Transverse colon (tissue), 4 donors: Measurements from ENCODE around the gene KIR2DL3.
"Not testable (repeated sequence)": the region's sequence is repeated elsewhere in the genome, so short reads cannot be mapped to it uniquely, and the experiment has no call there.

Source experiments
- CTCF ChIP-seq, 5 experiments: fragments of 200-600 bp in 3 of 5; fragments of 450-650 bp in 2 of 5; sonication (generic) in 3 of 5; IDR thresholded peaks; 1 replicate in 2 of 5; 2 replicates in 3 of 5; pipeline ENCODE4 v1.5.1; 2016 to 2017; ENCODE audit warnings: antibody characterized with exemption in 5 of 5, inconsistent platforms in 3 of 5, mild to moderate bottlenecking in 2 of 5, moderate library complexity in 1 of 5
- EP300 ChIP-seq: sonication (generic); formaldehyde crosslinking; IDR thresholded peaks from one replicate; pipeline ENCODE4 v1.6.1; 2017; ENCODE audit warnings: antibody characterized with exemption, low read depth
- POLR2A ChIP-seq: fragments of 450-650 bp; IDR thresholded peaks from one replicate; pipeline ENCODE4 v1.6.1; 2016; ENCODE audit warnings: antibody characterized with exemption, mild to moderate bottlenecking, moderate library complexity
- POLR2AphosphoS5 ChIP-seq, 3 donors: sonication (generic); formaldehyde crosslinking; IDR thresholded peaks; one replicate each; pipeline ENCODE4 v1.6.1; 2016; ENCODE audit warnings: antibody characterized with exemption in 3 of 3

GRCh38 chr19:54756204-54757110 is 18.1 kb downstream of the KIR2DL3 start:
- TF ChIP-seq CTCF (IDR thresholded peaks at IDR 0.05); POLR2A; POLR2AphosphoS5 (IDR thresholded peaks at IDR 0.05); EP300: not testable (repeated sequence)
